ENCODE data around the gene TMEM184C. TPM values are rescaled to one million over a fixed set of nuclear protein-coding genes. Genes with fewer than 3 reads are reported as not detected.

Gene TMEM184C
- total and polyA plus RNA-seq, 8 donors, result 5.1 to 31.8 (median 9.7) TPM

- no peak for TF ChIP-seq EP300 (IDR thresholded peaks at IDR 0.05)
- TF ChIP-seq CTCF (IDR thresholded peaks at IDR 0.05), result no peak
- TF ChIP-seq POLR2A (IDR thresholded peaks at IDR 0.05), result no peak
- no peak for TF ChIP-seq POLR2AphosphoS5 (IDR thresholded peaks at IDR 0.05)
- H3K9me3 ChIP-seq, result no peaks in the 10 kb centered on the region
- WGBS, 5 donors, result 87 to 94% (median 89%) methylated on average over 3 of the region's 3 CpGs
- H3K4me1 ChIP-seq, result no peaks in the 10 kb centered on the region
- no peaks in the 10 kb centered on the region for H3K27me3 ChIP-seq
- H3K4me3 ChIP-seq, result no peak overlapping the region
- H3K27ac ChIP-seq, result no peak overlapping the region
- no peak for DNase-seq
- intact Hi-C loops (cut with DNase I; ENCODE audit: low total_unique reads), result no loop called here
- no peaks in the 10 kb centered on the region for H3K36me3 ChIP-seq
Measured at GRCh38 chr4:147576084-147576483, 41.1 kb upstream of the TMEM184C start.

GRCh38 chr4:147578051-147578476 lies 39.1 kb upstream of the TMEM184C start:
- Histone ChIP-seq H3K9me3 (no peaks in the 10 kb centered on the region), H3K4me3 (no peak overlapping the region), H3K27me3 (no peaks in the 10 kb centered on the region), H3K36me3 (no peaks in the 10 kb centered on the region), H3K4me1 (peaks cover 0 to 8% (median 0%) of the 10 kb centered on the region in 4 donors), H3K27ac (no peak overlapping the region)
- intact Hi-C loops (cut with DNase I; ENCODE audit: low total_unique reads), result no loop called here
- no peak for DNase-seq
- WGBS, 5 donors, result 68 to 85% (median 79%) methylated on average over 6 of the region's 6 CpGs
- TF ChIP-seq POLR2A (IDR thresholded peaks at IDR 0.05), result no peak
- no peak for TF ChIP-seq EP300 (IDR thresholded peaks at IDR 0.05)

- Histone ChIP-seq H3K27me3 (no peaks in the 10 kb centered on the region), H3K4me1 (peaks cover 0 to 11% (median 0%) of the 10 kb centered on the region in 4 donors), H3K4me3 (no peak overlapping the region), H3K9me3 (no peaks in the 10 kb centered on the region), H3K27ac (no peak overlapping the region), H3K36me3 (no peaks in the 10 kb centered on the region)
- no peak for DNase-seq
- TF ChIP-seq POLR2A (IDR thresholded peaks at IDR 0.05) (no peak), CTCF (IDR thresholded peaks at IDR 0.05) (no peak), POLR2AphosphoS5 (IDR thresholded peaks at IDR 0.05) (no peak), EP300 (IDR thresholded peaks at IDR 0.05) (no peak)
- WGBS, 5 donors, result 74 to 93% (median 81%) methylated on average over 3 of the region's 3 CpGs
- intact Hi-C loops (cut with DNase I; ENCODE audit: low total_unique reads), result no loop called here
Measured at GRCh38 chr4:147578593-147578992, 38.6 kb upstream of the TMEM184C start.

- Histone ChIP-seq H3K9me3 (peaks cover 0 to 11% (median 3%) of the 10 kb centered on the region in 4 donors), H3K36me3 (no peaks in the 10 kb centered on the region), H3K4me1 (peaks cover 0 to 11% (median 0%) of the 10 kb centered on the region in 4 donors), H3K27me3 (no peaks in the 10 kb centered on the region), H3K4me3 (no peak overlapping the region), H3K27ac (no peak overlapping the region)
- 33 to 68% (median 45%) methylated on average over 1 of the region's 1 CpG for WGBS, 5 donors
- DNase-seq, result no peak
- intact Hi-C loops (cut with DNase I; ENCODE audit: low total_unique reads), result loop anchor here (10.0 kb wide), 1 partner anchor 416 kb away; no protein-coding TSS in a partner anchor
- no peak for TF ChIP-seq POLR2AphosphoS5 (IDR thresholded peaks at IDR 0.05)
- no peak for TF ChIP-seq POLR2A (IDR thresholded peaks at IDR 0.05)
- TF ChIP-seq EP300 (IDR thresholded peaks at IDR 0.05), result no peak
- no peak for TF ChIP-seq CTCF (IDR thresholded peaks at IDR 0.05)
Measured at GRCh38 chr4:147580396-147580795, 36.8 kb upstream of the TMEM184C start.

GRCh38 chr4:147581606-147582350 lies 35.4 kb upstream of the TMEM184C start:
- H3K27ac ChIP-seq, result no peak overlapping the region
- no peak for TF ChIP-seq POLR2A (IDR thresholded peaks at IDR 0.05)
- no peak for TF ChIP-seq POLR2AphosphoS5 (IDR thresholded peaks at IDR 0.05)
- 83 to 86% (median 84%) methylated on average over 6 of the region's 6 CpGs for WGBS, 5 donors
- intact Hi-C loops (cut with DNase I; ENCODE audit: low total_unique reads), result loop anchor here (10.0 kb wide), 1 partner anchor 417 kb away; no protein-coding TSS in a partner anchor
- no peak for DNase-seq
- peaks cover 0 to 11% (median 0%) of the 10 kb centered on the region in 4 donors for H3K4me1 ChIP-seq
- no peak overlapping the region for H3K4me3 ChIP-seq
- no peaks in the 10 kb centered on the region for H3K36me3 ChIP-seq
- H3K27me3 ChIP-seq, result no peaks in the 10 kb centered on the region
- H3K9me3 ChIP-seq, result peaks cover 0 to 11% (median 3%) of the 10 kb centered on the region in 4 donors

Measured in stomach (tissue), 9 donors.